Endothelial cell of umbilical vein (primary cell): ENCODE results near the gene TUBB3.

Experiments
- CTCF ChIP-seq, 2 donors: IDR thresholded peaks; 1 replicate in 1 of 2; 2 replicates in 1 of 2; pipeline ENCODE4 v1.5.1; 2011; ENCODE audit warnings: low read length in 2 of 2, mild to moderate bottlenecking in 2 of 2, moderate library complexity in 2 of 2, control low read depth in 1 of 2, inconsistent platforms in 1 of 2, low read depth in 1 of 2; ENCODE audit not compliant: insufficient read depth in 1 of 2; ENCODE audit errors: extremely low read depth in 1 of 2
- EZH2 ChIP-seq: IDR thresholded peaks from 2 replicates; pipeline ENCODE4 v1.6.1; 2012; ENCODE audit warnings: borderline replicate concordance, low read depth, mild to moderate bottlenecking, moderate library complexity, low read length, inconsistent platforms; ENCODE audit not compliant: severe bottlenecking
- POLR2A ChIP-seq: IDR thresholded peaks from 2 replicates; pipeline ENCODE4 v1.6.1; 2012; ENCODE audit warnings: low read depth, mild to moderate bottlenecking, control low read depth, low read length

- TF ChIP-seq CTCF (IDR thresholded peaks at IDR 0.05; ENCODE audit: extremely low read depth in 1 of 2, insufficient read depth in 1 of 2, low read depth in 1 of 2, low read length in 2 of 2) (no peak), POLR2A (no peak), EZH2 (no peak)
These were observed 1.8 kb downstream of the TUBB3 start for GRCh38 chr16:89924925-89925307.
